ENCODE results near the gene PPP1CA. TPM values are rescaled to one million over a fixed set of nuclear protein-coding genes. Genes with fewer than 3 reads are reported as not detected.

PPP1CA gene
- polyA plus RNA-seq, 1 donor (not counting 4 experiments of a cell fraction or from before 2014, with no cell fraction given), result 122 TPM

DNA sequence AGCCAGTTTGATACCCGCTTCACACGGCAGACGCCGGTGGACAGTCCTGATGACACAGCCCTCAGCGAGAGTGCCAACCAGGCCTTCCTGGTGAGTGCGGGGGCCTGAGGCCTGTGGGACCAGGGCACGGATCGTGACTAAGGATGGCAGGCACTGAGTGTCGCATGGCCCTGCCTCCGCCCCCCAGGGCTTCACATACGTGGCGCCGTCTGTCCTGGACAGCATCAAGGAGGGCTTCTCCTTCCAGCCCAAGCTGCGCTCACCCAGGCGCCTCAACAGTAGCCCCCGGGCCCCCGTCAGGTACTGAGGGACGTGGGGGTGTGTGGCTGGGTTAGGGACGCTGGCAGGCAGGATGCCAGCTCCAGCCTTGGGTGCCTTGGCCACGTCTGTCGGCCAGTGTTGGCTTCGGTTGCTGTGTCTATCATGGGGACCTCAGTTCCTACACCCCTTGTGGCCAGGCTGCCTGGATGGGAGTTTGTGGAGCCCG is 32.8 kb upstream of the PPP1CA start:
- no peak for FAIRE-seq
- no peak overlapping the region for H3K9ac ChIP-seq (ENCODE audit: control insufficient read depth, extremely low read depth, insufficient read depth, low read length)
- no peak overlapping the region for H2AFZ ChIP-seq (ENCODE audit: control insufficient read depth, low read length)
- dilution Hi-C loops (cut with MboI; ENCODE audit: extremely low pct_ligation_motif_present, low sequenced_read_pairs), result no loop called here
- TF ChIP-seq, protein P1, sequence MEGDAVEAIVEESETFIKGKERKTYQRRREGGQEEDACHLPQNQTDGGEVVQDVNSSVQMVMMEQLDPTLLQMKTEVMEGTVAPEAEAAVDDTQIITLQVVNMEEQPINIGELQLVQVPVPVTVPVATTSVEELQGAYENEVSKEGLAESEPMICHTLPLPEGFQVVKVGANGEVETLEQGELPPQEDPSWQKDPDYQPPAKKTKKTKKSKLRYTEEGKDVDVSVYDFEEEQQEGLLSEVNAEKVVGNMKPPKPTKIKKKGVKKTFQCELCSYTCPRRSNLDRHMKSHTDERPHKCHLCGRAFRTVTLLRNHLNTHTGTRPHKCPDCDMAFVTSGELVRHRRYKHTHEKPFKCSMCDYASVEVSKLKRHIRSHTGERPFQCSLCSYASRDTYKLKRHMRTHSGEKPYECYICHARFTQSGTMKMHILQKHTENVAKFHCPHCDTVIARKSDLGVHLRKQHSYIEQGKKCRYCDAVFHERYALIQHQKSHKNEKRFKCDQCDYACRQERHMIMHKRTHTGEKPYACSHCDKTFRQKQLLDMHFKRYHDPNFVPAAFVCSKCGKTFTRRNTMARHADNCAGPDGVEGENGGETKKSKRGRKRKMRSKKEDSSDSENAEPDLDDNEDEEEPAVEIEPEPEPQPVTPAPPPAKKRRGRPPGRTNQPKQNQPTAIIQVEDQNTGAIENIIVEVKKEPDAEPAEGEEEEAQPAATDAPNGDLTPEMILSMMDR (optimal IDR thresholded peaks at IDR 0.05 in 1 of 3, IDR thresholded peaks at IDR 0.05 in 1 of 3, conservative IDR thresholded peaks at IDR 0.05 in 1 of 3; ENCODE audit: extremely low read depth in 1 of 3, insufficient read depth in 2 of 3, low read length in 3 of 3), result no peak
- TF ChIP-seq EZH2 (IDR thresholded peaks at IDR 0.05; ENCODE audit: low read length), result no peak
- no peak overlapping the region for H3K4me2 ChIP-seq (ENCODE audit: control insufficient read depth, extremely low read depth, insufficient read depth, low read depth, low read length)
- peaks cover 33 to 40% of the 10 kb centered on the region in 2 experiments for H3K36me3 ChIP-seq (ENCODE audit: control insufficient read depth in 2 of 2, extremely low read depth in 1 of 2, insufficient read depth in 2 of 2, low read length in 2 of 2)
- H3K4me3 ChIP-seq (ENCODE audit: control insufficient read depth in 2 of 3, extremely low read depth in 1 of 3, insufficient read depth in 2 of 3, low read depth in 1 of 3, low read length in 3 of 3), result no peak overlapping the region
- H4K20me1 ChIP-seq (ENCODE audit: control insufficient read depth, extremely low read depth, insufficient read depth, low read length), result peaks cover 5% of the 10 kb centered on the region
- peaks cover 18% of the 10 kb centered on the region for H3K79me2 ChIP-seq (ENCODE audit: control insufficient read depth, insufficient read depth, low read length)
- DNase-seq (ENCODE audit: low read depth, low spot score), result no peak
- no peak overlapping the region for H3K27ac ChIP-seq (ENCODE audit: control insufficient read depth, insufficient read depth, low read length)
- peaks cover 8% of the 10 kb centered on the region for H3K4me1 ChIP-seq (ENCODE audit: control insufficient read depth, extremely low read depth, insufficient read depth, low read length)
- no peaks in the 10 kb centered on the region for H3K9me1 ChIP-seq (ENCODE audit: control insufficient read depth, extremely low read depth, insufficient read depth, low read length)
- H3K27me3 ChIP-seq (ENCODE audit: control insufficient read depth, extremely low read depth, insufficient read depth, low read length), result no peaks in the 10 kb centered on the region
- no peaks in the 10 kb centered on the region for H3K9me3 ChIP-seq (ENCODE audit: control insufficient read depth, low read depth, low read length)

DNA sequence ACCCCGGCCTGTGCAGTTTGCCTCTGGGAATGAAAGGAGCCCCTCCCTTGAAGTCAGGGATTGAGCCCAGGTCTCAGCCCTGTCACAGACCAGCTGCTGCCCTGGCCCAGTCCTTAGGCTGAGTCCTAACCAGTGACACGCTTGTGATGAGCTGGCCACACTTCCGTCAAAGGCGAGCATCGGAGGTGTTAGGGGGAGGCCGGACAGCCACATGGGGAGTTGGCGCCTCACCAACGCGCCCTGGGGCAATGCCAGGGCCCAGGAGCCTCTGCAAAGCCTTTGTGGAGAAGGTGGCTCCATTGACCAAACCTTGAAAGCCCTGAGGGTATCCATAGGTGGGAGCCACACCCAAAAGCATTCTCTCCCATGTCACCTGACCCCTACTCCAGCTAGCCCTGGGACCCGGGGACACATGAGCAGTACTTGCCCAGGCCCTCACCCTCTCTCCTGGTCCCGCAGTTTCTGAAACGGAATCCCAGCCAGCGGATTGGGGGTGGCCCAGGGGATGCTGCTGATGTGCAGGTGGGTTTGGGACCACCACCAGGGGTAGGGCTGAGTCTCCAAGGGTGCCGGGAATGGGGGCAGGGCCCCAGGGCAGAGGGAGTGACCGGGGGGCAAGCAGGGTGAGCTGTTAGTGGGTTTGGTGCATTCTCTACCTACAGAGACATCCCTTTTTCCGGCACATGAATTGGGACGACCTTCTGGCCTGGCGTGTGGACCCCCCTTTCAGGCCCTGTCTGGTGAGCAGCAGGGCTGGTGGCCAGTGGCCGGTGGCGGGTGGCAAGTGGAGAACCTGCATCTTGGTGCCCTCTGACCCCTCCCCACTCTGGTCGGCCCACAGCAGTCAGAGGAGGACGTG is 32.1 kb upstream of the PPP1CA start:
- no peaks in the 10 kb centered on the region for H3K27me3 ChIP-seq (ENCODE audit: control insufficient read depth, extremely low read depth, insufficient read depth, low read length)
- H3K36me3 ChIP-seq (ENCODE audit: control insufficient read depth in 2 of 2, extremely low read depth in 1 of 2, insufficient read depth in 2 of 2, low read length in 2 of 2), result peaks cover 33 to 40% of the 10 kb centered on the region in 2 experiments
- H3K4me2 ChIP-seq (ENCODE audit: control insufficient read depth, extremely low read depth, insufficient read depth, low read depth, low read length), result no peak overlapping the region
- no peak for FAIRE-seq
- H3K9me1 ChIP-seq (ENCODE audit: control insufficient read depth, extremely low read depth, insufficient read depth, low read length), result no peaks in the 10 kb centered on the region
- H3K27ac ChIP-seq (ENCODE audit: control insufficient read depth, insufficient read depth, low read length), result no peak overlapping the region
- peaks cover 2% of the 10 kb centered on the region for H4K20me1 ChIP-seq (ENCODE audit: control insufficient read depth, extremely low read depth, insufficient read depth, low read length)
- no peaks in the 10 kb centered on the region for H3K9me3 ChIP-seq (ENCODE audit: control insufficient read depth, low read depth, low read length)
- no peak overlapping the region for H3K4me3 ChIP-seq (ENCODE audit: control insufficient read depth in 2 of 3, extremely low read depth in 1 of 3, insufficient read depth in 2 of 3, low read depth in 1 of 3, low read length in 3 of 3)
- peaks cover 14% of the 10 kb centered on the region for H3K4me1 ChIP-seq (ENCODE audit: control insufficient read depth, extremely low read depth, insufficient read depth, low read length)
- no peak for TF ChIP-seq EZH2 (IDR thresholded peaks at IDR 0.05; ENCODE audit: low read length)
- TF ChIP-seq, protein P1 (optimal IDR thresholded peaks at IDR 0.05 in 1 of 3, IDR thresholded peaks at IDR 0.05 in 1 of 3, conservative IDR thresholded peaks at IDR 0.05 in 1 of 3; ENCODE audit: extremely low read depth in 1 of 3, insufficient read depth in 2 of 3, low read length in 3 of 3), result no peak
- peaks cover 23% of the 10 kb centered on the region for H3K79me2 ChIP-seq (ENCODE audit: control insufficient read depth, insufficient read depth, low read length)
- no peak overlapping the region for H3K9ac ChIP-seq (ENCODE audit: control insufficient read depth, extremely low read depth, insufficient read depth, low read length)
- dilution Hi-C loops (cut with MboI; ENCODE audit: extremely low pct_ligation_motif_present, low sequenced_read_pairs), result no loop called here
- DNase-seq (ENCODE audit: low read depth, low spot score), result no peak
- no peak overlapping the region for H2AFZ ChIP-seq (ENCODE audit: control insufficient read depth, low read length)

Measured in keratinocyte (primary cell).